ENCODE results near the gene FAT2. TPM values are rescaled to one million over a fixed set of nuclear protein-coding genes. Genes with fewer than 3 reads are reported as not detected.

The FAT2 gene
- total and polyA plus RNA-seq, 2 experiments from 2014 or later = 0.06 to 0.59 TPM

GRCh38 chr5:151551985-151552384, 39.1 kb downstream of the FAT2 start:
- Mint-ChIP-seq H3K4me1 (peaks cover 5% of the 10 kb centered on the region; the same call in 2 of the 3 replicates), H3K4me3 (no peak overlapping the region), H3K27me3 (ENCODE audit: insufficient read depth, low read depth, poor library complexity) (peaks cover 7% of the 10 kb centered on the region), H3K36me3 (ENCODE audit: low read depth) (no peaks in the 10 kb centered on the region), H3K27ac (no peak overlapping the region), H3K9me3 (no peaks in the 10 kb centered on the region; the same call in 2 of the 3 replicates)
- Histone ChIP-seq H3K9me2 (ENCODE audit: insufficient read depth) (no peaks in the 10 kb centered on the region), H3F3A (replicated peaks; ENCODE audit: low read depth) (no peaks in the 10 kb centered on the region), H3K79me2 (replicated peaks; ENCODE audit: insufficient read depth) (no peaks in the 10 kb centered on the region), H2AFZ (no peak overlapping the region), H3K4me1 (ENCODE audit: insufficient read depth) (no peaks in the 10 kb centered on the region), H3K4me3 (no peak overlapping the region), H3K36me3 (ENCODE audit: insufficient read depth) (no peaks in the 10 kb centered on the region), H3K4me2 (no peak overlapping the region), H3K27me3 (ENCODE audit: insufficient read depth) (no peaks in the 10 kb centered on the region), H4K20me1 (replicated peaks; ENCODE audit: insufficient read depth) (no peaks in the 10 kb centered on the region), H3K27ac (ENCODE audit: low read depth) (no peak overlapping the region)
- no peak for TF ChIP-seq CTCF (conservative IDR thresholded peaks at IDR 0.05; ENCODE audit: low read depth in 2 of 2)
- no peak for TF ChIP-seq EZH2phosphoT487 (IDR thresholded peaks at IDR 0.05; ENCODE audit: unreplicated experiment)
- no peak for TF ChIP-seq REST (IDR thresholded peaks at IDR 0.05; ENCODE audit: unreplicated experiment)
- no peak for TF ChIP-seq EZH2 (IDR thresholded peaks at IDR 0.05; ENCODE audit: low read depth, unreplicated experiment)
- no peak for TF ChIP-seq NANOG (IDR thresholded peaks at IDR 0.05; ENCODE audit: borderline replicate concordance)
- no peak for TF ChIP-seq ETS1 (IDR thresholded peaks at IDR 0.05)
- no peak for TF ChIP-seq STAT1 (IDR thresholded peaks at IDR 0.05; ENCODE audit: unreplicated experiment)
- TF ChIP-seq ZNF462 (CRISPR knock-in tag; IDR thresholded peaks at IDR 0.05) = no peak
- TF ChIP-seq ZNF114 (CRISPR knock-in tag; IDR thresholded peaks at IDR 0.05) = no peak
- TF ChIP-seq CREB1 (CRISPR knock-in tag; IDR thresholded peaks at IDR 0.05; ENCODE audit: low read depth) = no peak
- TF ChIP-seq ZNF331 (CRISPR knock-in tag; IDR thresholded peaks at IDR 0.05; ENCODE audit: low read depth) = no peak
- no peak for TF ChIP-seq JUNB (IDR thresholded peaks at IDR 0.05; ENCODE audit: unreplicated experiment)
- no peak for TF ChIP-seq POLR2AphosphoS5 (IDR thresholded peaks at IDR 0.05; ENCODE audit: low read depth)
- no peak for DNase-seq (ENCODE audit: low spot score)
- ATAC-seq = no peak
